Measurements from ENCODE around the gene SBNO1.

DNA sequence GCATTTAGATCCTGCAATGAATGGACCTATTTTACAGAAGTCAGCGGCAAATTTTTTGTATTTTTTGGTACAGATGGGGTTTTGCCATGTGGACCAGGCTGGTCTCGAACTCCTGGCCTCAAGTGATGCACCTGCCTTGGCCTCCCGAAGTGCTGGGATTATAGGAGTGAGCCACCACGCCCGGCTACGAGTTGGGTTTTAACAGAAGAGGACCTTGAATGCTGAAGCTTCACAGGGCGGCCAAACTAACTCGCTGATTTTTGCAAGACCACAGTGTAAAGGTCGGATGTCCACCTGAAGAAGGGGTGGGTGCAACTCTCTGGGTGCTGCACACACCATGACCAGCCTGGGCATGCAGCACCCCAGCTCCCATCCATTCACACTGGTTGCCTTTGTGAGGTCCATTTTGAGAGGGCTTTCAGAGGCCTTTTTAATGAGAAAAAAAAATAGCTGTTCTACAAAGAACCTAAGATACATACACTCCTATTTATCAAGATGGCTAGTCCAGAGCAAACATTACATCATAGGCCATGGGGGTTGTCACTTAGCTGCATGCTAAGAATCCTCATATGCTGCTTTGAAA lies 71.4 kb downstream of the SBNO1 start:
- TF ChIP-seq CTCF (IDR thresholded peaks at IDR 0.05) (no peak), POLR2A (IDR thresholded peaks at IDR 0.05) (no peak), POLR2AphosphoS5 (IDR thresholded peaks at IDR 0.05) (no peak)

Data from sigmoid colon (tissue), 4 donors.